ENCODE measurements around the gene GABRG3.
"Not testable (repeated sequence)": the region's sequence is repeated elsewhere in the genome, so short reads cannot be mapped to it uniquely, and the experiment has no call there.

Gene GABRG3

GRCh38 chr15:27179789-27180188 lies 208.8 kb downstream of the GABRG3 start:
- no peak for DNase-seq (ENCODE audit: low spot score)

- DNase-seq (ENCODE audit: low spot score) = no peak
Measured at GRCh38 chr15:27182561-27183110, 211.7 kb downstream of the GABRG3 start.

- DNase-seq (ENCODE audit: low spot score) = no peak
Measured at GRCh38 chr15:27183201-27183600, 212.2 kb downstream of the GABRG3 start.

- not testable (repeated sequence) for DNase-seq (ENCODE audit: low spot score)
Measured at GRCh38 chr15:27191515-27191914, 220.5 kb downstream of the GABRG3 start.

GRCh38 chr15:27196691-27197090 lies 225.7 kb downstream of the GABRG3 start:
- DNase-seq (ENCODE audit: low spot score) = no peak

GRCh38 chr15:27201425-27201824 lies 230.4 kb downstream of the GABRG3 start:
- DNase-seq (ENCODE audit: low spot score) = no peak

- peak; percentile 81 for DNase-seq (ENCODE audit: low spot score)
Measured at GRCh38 chr15:27210176-27210575, 239.2 kb downstream of the GABRG3 start.

- no peak for DNase-seq (ENCODE audit: low spot score)
Measured at GRCh38 chr15:27214032-27214431, 243.1 kb downstream of the GABRG3 start.

GRCh38 chr15:27214961-27215360 lies 244.0 kb downstream of the GABRG3 start:
- no peak for DNase-seq (ENCODE audit: low spot score)

- DNase-seq (ENCODE audit: low spot score) = no peak
Measured at GRCh38 chr15:27218426-27218825, 247.4 kb downstream of the GABRG3 start.

- no peak for DNase-seq (ENCODE audit: low spot score)
Measured at GRCh38 chr15:27219636-27220035, 248.7 kb downstream of the GABRG3 start.

GRCh38 chr15:27220199-27220598 lies 249.2 kb downstream of the GABRG3 start:
- no peak for DNase-seq (ENCODE audit: low spot score)

- DNase-seq (ENCODE audit: low spot score) = peak; percentile 77
Measured at GRCh38 chr15:27222479-27222878, 251.5 kb downstream of the GABRG3 start.

GRCh38 chr15:27223179-27223578 lies 252.2 kb downstream of the GABRG3 start:
- peak; percentile 60 for DNase-seq (ENCODE audit: low spot score)

GRCh38 chr15:27231811-27232210 lies 260.8 kb downstream of the GABRG3 start:
- DNase-seq (ENCODE audit: low spot score) = no peak

- no peak for DNase-seq (ENCODE audit: low spot score)
Measured at GRCh38 chr15:27232876-27233275, 261.9 kb downstream of the GABRG3 start.

- no peak for DNase-seq (ENCODE audit: low spot score)
Measured at GRCh38 chr15:27234593-27234992, 263.6 kb downstream of the GABRG3 start.

- no peak for DNase-seq (ENCODE audit: low spot score)
Measured at GRCh38 chr15:27235161-27235560, 264.2 kb downstream of the GABRG3 start.

GRCh38 chr15:27235681-27236080 lies 264.7 kb downstream of the GABRG3 start:
- no peak for DNase-seq (ENCODE audit: low spot score)

- DNase-seq (ENCODE audit: low spot score) = no peak
Measured at GRCh38 chr15:27237319-27237939, 266.4 kb downstream of the GABRG3 start.

GRCh38 chr15:27238209-27238608 lies 267.2 kb downstream of the GABRG3 start:
- no peak for DNase-seq (ENCODE audit: low spot score)

- DNase-seq (ENCODE audit: low spot score) = no peak
Measured at GRCh38 chr15:27238707-27239423, 267.9 kb downstream of the GABRG3 start.

- DNase-seq (ENCODE audit: low spot score) = no peak
Measured at GRCh38 chr15:27241943-27242342, 271.0 kb downstream of the GABRG3 start.

- no peak for DNase-seq (ENCODE audit: low spot score)
Measured at GRCh38 chr15:27244047-27244446, 273.1 kb downstream of the GABRG3 start.
